PC-3 (cell line): ENCODE data around the gene NAGS.

Experiments
- EZH2 ChIP-seq: fragments of 300-600 bp; sonication (generic); IDR thresholded peaks from one replicate; pipeline ENCODE4 v1.6.1; 2017; ENCODE audit warnings: antibody characterized with exemption, mild to moderate bottlenecking, low read length; ENCODE audit not compliant: unreplicated experiment
- TF ChIP-seq, protein P1 (sequence below): fragments of 300-600 bp; sonication (generic); conservative IDR thresholded peaks from 2 replicates; pipeline ENCODE4 v1.5.1; 2017; ENCODE audit warnings: antibody characterized with exemption, low read depth, mild to moderate bottlenecking, low read length

DNA sequence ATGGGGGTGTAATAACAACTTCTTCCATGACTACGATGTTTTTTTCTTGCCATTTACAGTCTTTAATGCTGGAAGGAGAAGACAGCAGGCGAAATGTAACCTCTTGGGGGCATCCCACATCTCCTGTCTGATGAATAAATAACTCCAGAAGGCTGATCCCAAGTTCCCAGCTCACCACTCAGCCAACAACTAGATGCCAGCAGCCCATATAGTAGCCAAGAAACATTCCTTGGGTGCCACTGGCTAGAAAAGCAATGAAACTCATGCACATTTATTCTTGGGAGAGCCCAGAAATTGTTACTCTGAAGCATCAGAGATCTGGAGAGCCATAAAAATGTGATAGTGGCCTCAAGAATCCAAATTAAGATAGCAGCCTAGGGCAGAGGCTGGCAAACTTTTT is 33.0 kb downstream of the NAGS start:
- TF ChIP-seq EZH2 = no peak
- TF ChIP-seq, protein P1, sequence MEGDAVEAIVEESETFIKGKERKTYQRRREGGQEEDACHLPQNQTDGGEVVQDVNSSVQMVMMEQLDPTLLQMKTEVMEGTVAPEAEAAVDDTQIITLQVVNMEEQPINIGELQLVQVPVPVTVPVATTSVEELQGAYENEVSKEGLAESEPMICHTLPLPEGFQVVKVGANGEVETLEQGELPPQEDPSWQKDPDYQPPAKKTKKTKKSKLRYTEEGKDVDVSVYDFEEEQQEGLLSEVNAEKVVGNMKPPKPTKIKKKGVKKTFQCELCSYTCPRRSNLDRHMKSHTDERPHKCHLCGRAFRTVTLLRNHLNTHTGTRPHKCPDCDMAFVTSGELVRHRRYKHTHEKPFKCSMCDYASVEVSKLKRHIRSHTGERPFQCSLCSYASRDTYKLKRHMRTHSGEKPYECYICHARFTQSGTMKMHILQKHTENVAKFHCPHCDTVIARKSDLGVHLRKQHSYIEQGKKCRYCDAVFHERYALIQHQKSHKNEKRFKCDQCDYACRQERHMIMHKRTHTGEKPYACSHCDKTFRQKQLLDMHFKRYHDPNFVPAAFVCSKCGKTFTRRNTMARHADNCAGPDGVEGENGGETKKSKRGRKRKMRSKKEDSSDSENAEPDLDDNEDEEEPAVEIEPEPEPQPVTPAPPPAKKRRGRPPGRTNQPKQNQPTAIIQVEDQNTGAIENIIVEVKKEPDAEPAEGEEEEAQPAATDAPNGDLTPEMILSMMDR = no peak
